ENCODE measurements around the gene EXPH5.

The EXPH5 gene

GRCh38 chr11:108559340-108559739 lies 34.2 kb downstream of the EXPH5 start:
- H3K4me2 ChIP-seq (ENCODE audit: low read depth, low read length, poor library complexity, severe bottlenecking) = peak overlapping the region; percentile 42

GRCh38 chr11:108558222-108558621 lies 35.3 kb downstream of the EXPH5 start:
- Histone ChIP-seq H4K20me1 (ENCODE audit: insufficient read depth, low read length, poor library complexity, severe bottlenecking) (no peaks in the 10 kb centered on the region), H3K79me2 (ENCODE audit: insufficient read depth, low read length) (no peaks in the 10 kb centered on the region), H3K36me3 (ENCODE audit: insufficient read depth, low read length) (no peaks in the 10 kb centered on the region), H3K9ac (ENCODE audit: low read depth, low read length, poor library complexity, severe bottlenecking) (no peak overlapping the region), H3K4me1 (ENCODE audit: insufficient read depth, low read length, poor library complexity, severe bottlenecking) (peaks cover 12% of the 10 kb centered on the region), H2AFZ (ENCODE audit: low read length) (no peak overlapping the region), H3K9me3 (ENCODE audit: insufficient read depth, low read depth, low read length) (no peaks in the 10 kb centered on the region), H3K4me2 (ENCODE audit: low read depth, low read length, poor library complexity, severe bottlenecking) (no peak overlapping the region), H3K9me2 (replicated peaks; ENCODE audit: low read depth, low read length) (no peaks in the 10 kb centered on the region), H3K27me3 (ENCODE audit: insufficient read depth, low read length, poor library complexity, severe bottlenecking) (no peaks in the 10 kb centered on the region), H3F3A (ENCODE audit: low read depth) (no peaks in the 10 kb centered on the region), H3K4me3 (ENCODE audit: low read length, poor library complexity, severe bottlenecking) (no peak overlapping the region)
- TF ChIP-seq EZH2phosphoT487 (IDR thresholded peaks at IDR 0.05; ENCODE audit: borderline replicate concordance) (no peak), CTCF (conservative IDR thresholded peaks at IDR 0.05; ENCODE audit: low read length) (no peak)

More at GRCh38 chr11:108559340-108559739, 34.2 kb downstream of the EXPH5 start:
- H2AFZ ChIP-seq (ENCODE audit: low read length) = no peak overlapping the region
- H3K4me1 ChIP-seq (ENCODE audit: insufficient read depth, low read length, poor library complexity, severe bottlenecking) = peaks cover 12% of the 10 kb centered on the region
- no peaks in the 10 kb centered on the region for H3K36me3 ChIP-seq (ENCODE audit: insufficient read depth, low read length)
- H3K79me2 ChIP-seq (ENCODE audit: insufficient read depth, low read length) = no peaks in the 10 kb centered on the region
- H3K4me3 ChIP-seq (ENCODE audit: low read length, poor library complexity, severe bottlenecking) = no peak overlapping the region
- no peaks in the 10 kb centered on the region for H3K9me2 ChIP-seq (replicated peaks; ENCODE audit: low read depth, low read length)
- no peaks in the 10 kb centered on the region for H3K27me3 ChIP-seq (ENCODE audit: insufficient read depth, low read length, poor library complexity, severe bottlenecking)
- no peaks in the 10 kb centered on the region for H3K9me3 ChIP-seq (ENCODE audit: insufficient read depth, low read depth, low read length)
- H3F3A ChIP-seq (ENCODE audit: low read depth) = no peaks in the 10 kb centered on the region
- no peaks in the 10 kb centered on the region for H4K20me1 ChIP-seq (ENCODE audit: insufficient read depth, low read length, poor library complexity, severe bottlenecking)
- TF ChIP-seq EZH2phosphoT487 (IDR thresholded peaks at IDR 0.05; ENCODE audit: borderline replicate concordance) = no peak
- no peak for TF ChIP-seq CTCF (conservative IDR thresholded peaks at IDR 0.05; ENCODE audit: low read length)
- H3K9ac ChIP-seq (ENCODE audit: low read depth, low read length, poor library complexity, severe bottlenecking) = no peak overlapping the region

GRCh38 chr11:108556019-108556418 lies 37.5 kb downstream of the EXPH5 start:
- Histone ChIP-seq H3K4me1 (ENCODE audit: insufficient read depth, low read length, poor library complexity, severe bottlenecking) (peaks cover 12% of the 10 kb centered on the region), H3K79me2 (ENCODE audit: insufficient read depth, low read length) (no peaks in the 10 kb centered on the region), H3K4me2 (ENCODE audit: low read depth, low read length, poor library complexity, severe bottlenecking) (no peak overlapping the region), H4K20me1 (ENCODE audit: insufficient read depth, low read length, poor library complexity, severe bottlenecking) (no peaks in the 10 kb centered on the region), H3K9me2 (replicated peaks; ENCODE audit: low read depth, low read length) (no peaks in the 10 kb centered on the region), H3K9me3 (ENCODE audit: insufficient read depth, low read depth, low read length) (no peaks in the 10 kb centered on the region), H3K27me3 (ENCODE audit: insufficient read depth, low read length, poor library complexity, severe bottlenecking) (no peaks in the 10 kb centered on the region), H2AFZ (ENCODE audit: low read length) (no peak overlapping the region), H3K36me3 (ENCODE audit: insufficient read depth, low read length) (no peaks in the 10 kb centered on the region), H3F3A (ENCODE audit: low read depth) (no peaks in the 10 kb centered on the region), H3K9ac (ENCODE audit: low read depth, low read length, poor library complexity, severe bottlenecking) (no peak overlapping the region), H3K4me3 (ENCODE audit: low read length, poor library complexity, severe bottlenecking) (no peak overlapping the region)
- TF ChIP-seq EZH2phosphoT487 (IDR thresholded peaks at IDR 0.05; ENCODE audit: borderline replicate concordance) (no peak), CTCF (conservative IDR thresholded peaks at IDR 0.05; ENCODE audit: low read length) (no peak)
